Gastroesophageal sphincter (tissue), 3 donors: ENCODE measurements around the gene CCDC60.

Experiments
- CTCF ChIP-seq, 4 experiments: fragments of 200-600 bp in 2 of 4; fragments of 450-650 bp in 2 of 4; sonication (generic) in 1 of 4; IDR thresholded peaks; one replicate each; pipeline ENCODE4 v1.5.1; 2017 to 2019; ENCODE audit warnings: antibody characterized with exemption in 4 of 4, mild to moderate bottlenecking in 2 of 4, moderate library complexity in 2 of 4
- POLR2AphosphoS5 ChIP-seq: sonication (generic); formaldehyde crosslinking; IDR thresholded peaks from one replicate; pipeline ENCODE4 v1.6.1; 2017; ENCODE audit warnings: antibody characterized with exemption

- no peak for TF ChIP-seq POLR2AphosphoS5
- TF ChIP-seq CTCF (IDR thresholded peaks at IDR 0.05) = no peak
Measured at GRCh38 chr12:119373001-119373400, 38.5 kb downstream of the CCDC60 start.
